Fibroblast of lung (primary cell): ENCODE measurements around the gene PHF14. TPM values are rescaled to one million over a fixed set of nuclear protein-coding genes. Genes with fewer than 3 reads are reported as not detected.

Experiments used
- DNase-seq, 2 donors: peaks; one replicate each; pipeline versions ENCODE4 v3.0.0 to v3.0.0-alpha.2; 2010; ENCODE audit warnings: low read depth in 2 of 2
- H2AFZ ChIP-seq: 2 replicates; pipeline ENCODE4 v1.5.1; 2012; ENCODE audit warnings: low read length, control low read depth, inconsistent platforms
- H3K27ac ChIP-seq: 2 replicates; pipeline ENCODE4 v1.5.1; 2011; ENCODE audit warnings: low read length, control low read depth; ENCODE audit not compliant: insufficient read depth
- H3K27me3 ChIP-seq: 2 replicates; pipeline ENCODE4 v1.5.1; 2011; ENCODE audit warnings: mild to moderate bottlenecking, low read length; ENCODE audit not compliant: control insufficient read depth, insufficient read depth
- H3K36me3 ChIP-seq: 2 replicates; pipeline ENCODE4 v1.5.1; 2011; ENCODE audit warnings: low read length; ENCODE audit not compliant: control insufficient read depth, insufficient read depth
- H3K4me1 ChIP-seq: 2 replicates; pipeline ENCODE4 v1.5.1; 2011; ENCODE audit warnings: low read length; ENCODE audit not compliant: control insufficient read depth, insufficient read depth; ENCODE audit errors: extremely low read depth
- H3K4me2 ChIP-seq: 2 replicates; pipeline ENCODE4 v1.5.1; 2011; ENCODE audit warnings: low read length, control low read depth; ENCODE audit not compliant: insufficient read depth; ENCODE audit errors: extremely low read depth
- H3K4me3 ChIP-seq, 4 experiments: fragments of 200-600 bp in 1 of 4; sonication (generic) in 1 of 4; replicated peaks in 1 of 4; 2 replicates each; pipeline ENCODE4 v1.5.1; 2011 to 2016; ENCODE audit warnings: low read length in 4 of 4, low read depth in 3 of 4, mild to moderate bottlenecking in 3 of 4, control low read depth in 2 of 4, inconsistent platforms in 1 of 4, mixed read lengths in 1 of 4; ENCODE audit not compliant: insufficient read depth in 1 of 4; ENCODE audit errors: control extremely low read depth in 1 of 4
- H3K79me2 ChIP-seq: 2 replicates; pipeline ENCODE4 v1.5.1; 2012; ENCODE audit warnings: mild to moderate bottlenecking, low read length, inconsistent platforms; ENCODE audit not compliant: control insufficient read depth, insufficient read depth
- H3K9ac ChIP-seq: 2 replicates; pipeline ENCODE4 v1.5.1; 2011; ENCODE audit warnings: mild to moderate bottlenecking, low read length, control low read depth; ENCODE audit not compliant: insufficient read depth
- H3K9me3 ChIP-seq: 2 replicates; pipeline ENCODE4 v1.5.1; 2012; ENCODE audit warnings: low read depth, low read length; ENCODE audit not compliant: control insufficient read depth, insufficient read depth
- H4K20me1 ChIP-seq: 2 replicates; pipeline ENCODE4 v1.5.1; 2011; ENCODE audit warnings: low read length; ENCODE audit not compliant: control insufficient read depth, insufficient read depth; ENCODE audit errors: extremely low read depth
- CTCF ChIP-seq, 2 donors: IDR thresholded peaks in 1 of 2; conservative IDR thresholded peaks in 1 of 2; 1 replicate in 1 of 2; 2 replicates in 1 of 2; pipeline ENCODE4 v1.5.1; 2011 to 2012; ENCODE audit warnings: low read length in 2 of 2, control low read depth in 1 of 2, inconsistent platforms in 1 of 2, low read depth in 1 of 2, mild to moderate bottlenecking in 1 of 2
- EZH2 ChIP-seq: IDR thresholded peaks from 2 replicates; pipeline ENCODE4 v1.5.1; 2012; ENCODE audit warnings: low read length, control low read depth, mild to moderate bottlenecking; ENCODE audit errors: missing control alignments
- polyA plus RNA-seq, 2 donors: library from polyadenylated mRNA; depleted of rRNA in 1 of 2; stranded (reverse) in 1 of 2; unstranded in 1 of 2; fragments of >200 nt; gene quantifications; 2 replicates each; pipeline ENCODE4 v1.2.1, GENCODE V29; 2011 to 2012; ENCODE audit warnings: missing spikeins in 1 of 2
- total RNA-seq: library from RNA; depleted of rRNA; stranded (reverse); fragments of >200 nt; gene quantifications from 2 replicates; pipeline ENCODE4 v1.2.1, GENCODE V29; 2014

PHF14 gene
- total and polyA plus RNA-seq, 2 donors (not counting 1 experiment from before 2014, with no cell fraction given) = 18.8 to 29.6 TPM

GRCh38 chr7:11079907-11080306 lies 106.2 kb downstream of the PHF14 start:
- no peaks in the 10 kb centered on the region for H3K4me1 ChIP-seq
- H3K4me3 ChIP-seq = no peak overlapping the region
- no peaks in the 10 kb centered on the region for H3K36me3 ChIP-seq
- TF ChIP-seq CTCF (conservative IDR thresholded peaks at IDR 0.05 in 1 of 2, IDR thresholded peaks at IDR 0.05 in 1 of 2; ENCODE audit: low read depth in 1 of 2, low read length in 2 of 2) (no peak), EZH2 (no peak)
- no peaks in the 10 kb centered on the region for H3K27me3 ChIP-seq
- H3K4me2 ChIP-seq = no peak overlapping the region
- no peaks in the 10 kb centered on the region for H3K79me2 ChIP-seq
- no peak overlapping the region for H3K27ac ChIP-seq
- H4K20me1 ChIP-seq = no peaks in the 10 kb centered on the region
- no peak overlapping the region for H2AFZ ChIP-seq
- no peak overlapping the region for H3K9ac ChIP-seq
- no peak for DNase-seq
- H3K9me3 ChIP-seq = no peaks in the 10 kb centered on the region

GRCh38 chr7:11082121-11082520 lies 108.4 kb downstream of the PHF14 start:
- Histone ChIP-seq H3K36me3 (no peaks in the 10 kb centered on the region), H3K27me3 (no peaks in the 10 kb centered on the region), H3K4me1 (no peaks in the 10 kb centered on the region), H3K4me3 (no peak overlapping the region), H3K79me2 (no peaks in the 10 kb centered on the region), H2AFZ (no peak overlapping the region), H3K9ac (no peak overlapping the region), H3K4me2 (no peak overlapping the region), H4K20me1 (no peaks in the 10 kb centered on the region), H3K9me3 (no peaks in the 10 kb centered on the region), H3K27ac (no peak overlapping the region)
- TF ChIP-seq EZH2 (no peak), CTCF (conservative IDR thresholded peaks at IDR 0.05 in 1 of 2, IDR thresholded peaks at IDR 0.05 in 1 of 2; ENCODE audit: low read depth in 1 of 2, low read length in 2 of 2) (no peak)
- DNase-seq = no peak

- H3K27ac ChIP-seq = no peak overlapping the region
- TF ChIP-seq EZH2 = no peak
- TF ChIP-seq CTCF (conservative IDR thresholded peaks at IDR 0.05 in 1 of 2, IDR thresholded peaks at IDR 0.05 in 1 of 2; ENCODE audit: low read depth in 1 of 2, low read length in 2 of 2) = no peak
- H3K27me3 ChIP-seq = no peaks in the 10 kb centered on the region
- H3K36me3 ChIP-seq = no peaks in the 10 kb centered on the region
- no peak overlapping the region for H3K4me2 ChIP-seq
- peak overlapping the region; percentile 14 for H2AFZ ChIP-seq
- DNase-seq = peak; percentile 6 to 10
- H3K4me3 ChIP-seq = no peak overlapping the region
- H3K79me2 ChIP-seq = no peaks in the 10 kb centered on the region
- no peaks in the 10 kb centered on the region for H3K9me3 ChIP-seq
- no peak overlapping the region for H3K9ac ChIP-seq
- no peaks in the 10 kb centered on the region for H4K20me1 ChIP-seq
- no peaks in the 10 kb centered on the region for H3K4me1 ChIP-seq
These were observed 109.0 kb downstream of the PHF14 start for GRCh38 chr7:11082552-11083213.
